ENCODE results near the gene KCNJ4.

GRCh38 chr22:38484244-38484643 is 29.2 kb upstream of the KCNJ4 start:
- TF ChIP-seq CTCF (IDR thresholded peaks at IDR 0.05) (no peak), POLR2AphosphoS5 (IDR thresholded peaks at IDR 0.05) (no peak), POLR2A (IDR thresholded peaks at IDR 0.05) (no peak), EP300 (IDR thresholded peaks at IDR 0.05; ENCODE audit: low read depth) (no peak)
